Measurements from ENCODE around the gene SKI. TPM values are rescaled to one million over a fixed set of nuclear protein-coding genes. Genes with fewer than 3 reads are reported as not detected.

Gene SKI
- total and polyA plus RNA-seq, 2 experiments from 2014 or later = 5.1 to 21.9 TPM

- no peaks in the 10 kb centered on the region for H3K36me3 ChIP-seq (replicated peaks; ENCODE audit: insufficient read depth, low read depth)
- H3K4me3 ChIP-seq = no peak overlapping the region
- H3K4me1 ChIP-seq (ENCODE audit: insufficient read depth) = no peaks in the 10 kb centered on the region
- no peak overlapping the region for H3K4me2 ChIP-seq
- no peaks in the 10 kb centered on the region for H4K20me1 ChIP-seq (ENCODE audit: insufficient read depth, poor library complexity, severe bottlenecking)
- H3K27me3 ChIP-seq = no peaks in the 10 kb centered on the region
- no peak overlapping the region for H2AFZ ChIP-seq
- TF ChIP-seq CTCF (IDR thresholded peaks at IDR 0.05; ENCODE audit: poor library complexity) (no peak), EZH2phosphoT487 (IDR thresholded peaks at IDR 0.05; ENCODE audit: low read depth, severe bottlenecking, unreplicated experiment) (no peak), EZH2 (IDR thresholded peaks at IDR 0.05; ENCODE audit: borderline replicate concordance) (no peak)
- DNase-seq (ENCODE audit: low spot score) = no peak
- 91% methylated on average over 31 of the region's 31 CpGs for WGBS (ENCODE audit: low lambda C conversion rate, missing lambda C conversion rate)
- H3K27ac ChIP-seq = no peak overlapping the region
- no peaks in the 10 kb centered on the region for H3K9me2 ChIP-seq (replicated peaks; ENCODE audit: insufficient read depth)
- H3K79me2 ChIP-seq = no peaks in the 10 kb centered on the region
- H3K9me3 ChIP-seq (ENCODE audit: low read depth) = no peaks in the 10 kb centered on the region
Measured at GRCh38 chr1:2350911-2351655, 123.0 kb downstream of the SKI start.

- Histone ChIP-seq H3K4me2 (no peak overlapping the region), H3K9me2 (replicated peaks; ENCODE audit: insufficient read depth) (no peaks in the 10 kb centered on the region), H3K4me1 (ENCODE audit: insufficient read depth) (no peaks in the 10 kb centered on the region), H3K36me3 (replicated peaks; ENCODE audit: insufficient read depth, low read depth) (no peaks in the 10 kb centered on the region), H3K79me2 (no peaks in the 10 kb centered on the region), H2AFZ (no peak overlapping the region), H3K4me3 (no peak overlapping the region), H3K27ac (no peak overlapping the region), H3K9me3 (ENCODE audit: low read depth) (no peaks in the 10 kb centered on the region), H4K20me1 (ENCODE audit: insufficient read depth, poor library complexity, severe bottlenecking) (no peaks in the 10 kb centered on the region), H3K27me3 (no peaks in the 10 kb centered on the region)
- 96% methylated on average over 8 of the region's 8 CpGs for whole genome bisulfite sequencing (ENCODE audit: low lambda C conversion rate, missing lambda C conversion rate)
- no peak for TF ChIP-seq EZH2 (IDR thresholded peaks at IDR 0.05; ENCODE audit: borderline replicate concordance)
- no peak for TF ChIP-seq EZH2phosphoT487 (IDR thresholded peaks at IDR 0.05; ENCODE audit: low read depth, severe bottlenecking, unreplicated experiment)
- TF ChIP-seq CTCF (IDR thresholded peaks at IDR 0.05; ENCODE audit: poor library complexity) = no peak
- DNase-seq (ENCODE audit: low spot score) = no peak
Measured at GRCh38 chr1:2351723-2352122, 123.6 kb downstream of the SKI start.

GRCh38 chr1:2352341-2352896 is 124.3 kb downstream of the SKI start:
- no peak for TF ChIP-seq EZH2 (IDR thresholded peaks at IDR 0.05; ENCODE audit: borderline replicate concordance)
- no peak for TF ChIP-seq EZH2phosphoT487 (IDR thresholded peaks at IDR 0.05; ENCODE audit: low read depth, severe bottlenecking, unreplicated experiment)
- no peak for TF ChIP-seq CTCF (IDR thresholded peaks at IDR 0.05; ENCODE audit: poor library complexity)
- Histone ChIP-seq H3K36me3 (replicated peaks; ENCODE audit: insufficient read depth, low read depth) (no peaks in the 10 kb centered on the region), H3K79me2 (no peaks in the 10 kb centered on the region), H3K27me3 (no peaks in the 10 kb centered on the region), H3K27ac (no peak overlapping the region), H4K20me1 (ENCODE audit: insufficient read depth, poor library complexity, severe bottlenecking) (no peaks in the 10 kb centered on the region), H3K9me2 (replicated peaks; ENCODE audit: insufficient read depth) (no peaks in the 10 kb centered on the region), H3K4me1 (ENCODE audit: insufficient read depth) (no peaks in the 10 kb centered on the region), H3K9me3 (ENCODE audit: low read depth) (no peaks in the 10 kb centered on the region), H2AFZ (no peak overlapping the region), H3K4me3 (no peak overlapping the region), H3K4me2 (no peak overlapping the region)
- DNase-seq (ENCODE audit: low spot score) = no peak
- WGBS (ENCODE audit: low lambda C conversion rate, missing lambda C conversion rate) = 97% methylated on average over 11 of the region's 11 CpGs
